ENCODE measurements around the gene SACM1L. TPM values are rescaled to one million over a fixed set of nuclear protein-coding genes. Genes with fewer than 3 reads are reported as not detected.

The SACM1L gene
- total RNA-seq, 1 donor, result 28.6 TPM

DNA sequence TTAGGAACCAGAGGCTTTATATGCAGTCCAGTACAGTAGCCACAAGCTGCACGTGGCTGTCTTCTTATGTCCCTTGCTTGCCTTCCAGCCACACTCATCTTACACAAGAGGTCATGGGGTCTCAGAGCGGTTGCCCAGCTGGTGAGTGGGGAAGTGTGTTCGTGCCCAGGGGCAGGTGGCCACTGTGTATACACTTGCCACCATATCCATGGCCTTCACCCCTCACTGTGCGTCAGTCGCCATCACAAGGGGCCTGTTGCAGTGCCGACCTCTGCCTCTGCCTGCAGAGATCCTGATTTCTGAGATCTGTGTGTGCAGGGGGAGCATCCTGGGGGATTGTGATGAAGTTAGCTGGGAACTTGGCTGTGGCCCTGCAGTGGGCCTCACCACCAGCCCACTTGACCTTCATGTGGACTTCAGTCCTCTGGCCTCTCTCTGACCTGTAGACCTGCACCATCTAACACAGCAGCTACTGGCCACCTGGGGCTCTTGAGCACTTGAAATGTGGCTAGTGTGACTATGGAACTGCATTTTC, 43.1 kb upstream of the SACM1L start:
- no peak overlapping the region for H3K4me3 ChIP-seq (ENCODE audit: insufficient read depth, low read length)
- no peak overlapping the region for H2AFZ ChIP-seq (ENCODE audit: low read length)
- peak overlapping the region; percentile 99 for H3K27ac ChIP-seq (ENCODE audit: low read depth, low read length)
- H3K4me2 ChIP-seq (ENCODE audit: insufficient read depth, low read length), result no peak overlapping the region
- H4K20me1 ChIP-seq (ENCODE audit: insufficient read depth, low read length), result no peaks in the 10 kb centered on the region
- H3K9me3 ChIP-seq (ENCODE audit: low read depth, low read length), result no peaks in the 10 kb centered on the region
- DNase-seq (ENCODE audit: insufficient read length, low spot score, missing footprints), result no peak
- no peaks in the 10 kb centered on the region for H3K27me3 ChIP-seq (ENCODE audit: insufficient read depth, low read length)
- H3K4me1 ChIP-seq (ENCODE audit: insufficient read depth, low read length), result peaks cover 62% of the 10 kb centered on the region
- TF ChIP-seq CTCF (IDR thresholded peaks at IDR 0.05; ENCODE audit: extremely low read depth, low read depth, low read length), result no peak
- H3K36me3 ChIP-seq (ENCODE audit: insufficient read depth, low read length), result no peaks in the 10 kb centered on the region
- peaks cover 62% of the 10 kb centered on the region for H3K79me2 ChIP-seq (ENCODE audit: insufficient read depth, low read length)

- Histone ChIP-seq H3K27ac (ENCODE audit: low read depth, low read length) (peak overlapping the region; percentile 99), H4K20me1 (ENCODE audit: insufficient read depth, low read length) (no peaks in the 10 kb centered on the region), H3K27me3 (ENCODE audit: insufficient read depth, low read length) (no peaks in the 10 kb centered on the region), H3K9me3 (ENCODE audit: low read depth, low read length) (no peaks in the 10 kb centered on the region), H3K36me3 (ENCODE audit: insufficient read depth, low read length) (no peaks in the 10 kb centered on the region), H3K79me2 (ENCODE audit: insufficient read depth, low read length) (peaks cover 62% of the 10 kb centered on the region), H3K4me1 (ENCODE audit: insufficient read depth, low read length) (peaks cover 57% of the 10 kb centered on the region), H3K4me2 (ENCODE audit: insufficient read depth, low read length) (peak overlapping the region; percentile 2), H3K4me3 (ENCODE audit: insufficient read depth, low read length) (no peak overlapping the region), H2AFZ (ENCODE audit: low read length) (no peak overlapping the region)
- no peak for TF ChIP-seq CTCF (IDR thresholded peaks at IDR 0.05; ENCODE audit: extremely low read depth, low read depth, low read length)
- DNase-seq (ENCODE audit: insufficient read length, low spot score, missing footprints), result peak; percentile 92
Measured at GRCh38 chr3:45647148-45647619, 42.0 kb upstream of the SACM1L start.

DNA sequence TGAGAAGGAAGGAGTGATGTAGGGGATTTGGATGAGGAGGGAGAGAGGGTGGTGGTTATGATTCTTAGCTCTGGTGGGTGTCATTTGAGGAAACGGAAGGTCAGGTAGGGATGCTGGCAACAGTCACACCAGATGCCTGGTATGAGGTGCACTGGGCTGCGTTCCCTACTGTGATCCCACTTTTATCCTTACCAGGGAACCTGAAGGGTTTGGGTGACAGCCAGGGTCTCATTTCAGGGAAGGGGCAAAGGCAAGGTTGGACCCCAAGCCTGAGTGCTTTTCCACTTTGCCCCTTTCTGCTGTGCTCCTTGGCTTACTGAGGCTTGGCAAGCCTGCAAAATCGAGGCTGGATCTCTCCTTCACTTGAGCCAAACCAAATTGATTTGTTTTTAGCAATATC, 36.0 kb upstream of the SACM1L start:
- Histone ChIP-seq H3K4me1 (ENCODE audit: insufficient read depth, low read length) (peaks cover 20% of the 10 kb centered on the region), H4K20me1 (ENCODE audit: insufficient read depth, low read length) (no peaks in the 10 kb centered on the region), H3K4me3 (ENCODE audit: insufficient read depth, low read length) (no peak overlapping the region), H3K27ac (ENCODE audit: low read depth, low read length) (no peak overlapping the region), H3K9me3 (ENCODE audit: low read depth, low read length) (no peaks in the 10 kb centered on the region), H3K27me3 (ENCODE audit: insufficient read depth, low read length) (no peaks in the 10 kb centered on the region), H3K79me2 (ENCODE audit: insufficient read depth, low read length) (peaks cover 62% of the 10 kb centered on the region), H2AFZ (ENCODE audit: low read length) (no peak overlapping the region), H3K4me2 (ENCODE audit: insufficient read depth, low read length) (no peak overlapping the region), H3K36me3 (ENCODE audit: insufficient read depth, low read length) (no peaks in the 10 kb centered on the region)
- no peak for DNase-seq (ENCODE audit: insufficient read length, low spot score, missing footprints)
- no peak for TF ChIP-seq CTCF (IDR thresholded peaks at IDR 0.05; ENCODE audit: extremely low read depth, low read depth, low read length)

GRCh38 chr3:45654397-45654944, 34.7 kb upstream of the SACM1L start:
- no peaks in the 10 kb centered on the region for H4K20me1 ChIP-seq (ENCODE audit: insufficient read depth, low read length)
- no peaks in the 10 kb centered on the region for H3K9me3 ChIP-seq (ENCODE audit: low read depth, low read length)

More at GRCh38 chr3:45654397-45654944, 34.7 kb upstream of the SACM1L start:
- Histone ChIP-seq H3K36me3 (ENCODE audit: insufficient read depth, low read length) (no peaks in the 10 kb centered on the region), H2AFZ (ENCODE audit: low read length) (no peak overlapping the region), H3K79me2 (ENCODE audit: insufficient read depth, low read length) (peaks cover 52% of the 10 kb centered on the region), H3K4me3 (ENCODE audit: insufficient read depth, low read length) (no peak overlapping the region), H3K27ac (ENCODE audit: low read depth, low read length) (peak overlapping the region; percentile 62), H3K27me3 (ENCODE audit: insufficient read depth, low read length) (no peaks in the 10 kb centered on the region), H3K4me1 (ENCODE audit: insufficient read depth, low read length) (peaks cover 24% of the 10 kb centered on the region), H3K4me2 (ENCODE audit: insufficient read depth, low read length) (peak overlapping the region; percentile 27)
- TF ChIP-seq CTCF (IDR thresholded peaks at IDR 0.05; ENCODE audit: extremely low read depth, low read depth, low read length), result no peak
- DNase-seq (ENCODE audit: insufficient read length, low spot score, missing footprints), result no peak

Data from osteoblast (primary cell).